Transverse colon (tissue), 4 donors: ENCODE data around the gene GNB1L. TPM values are rescaled to one million over a fixed set of nuclear protein-coding genes. Genes with fewer than 3 reads are reported as not detected.

Source experiments
- DNase-seq: peaks from one replicate; pipeline ENCODE4 v3.0.0-alpha.2; 2019
- H3K27ac ChIP-seq, 4 donors: fragments of 200-600 bp; sonication (generic); 2 replicates each; pipeline ENCODE4 v1.5.1; 2016 to 2018; ENCODE audit warnings: inconsistent platforms in 4 of 4
- H3K27me3 ChIP-seq: fragments of 200-600 bp; sonication (generic); 2 replicates; pipeline ENCODE4 v1.5.1; 2017; ENCODE audit warnings: inconsistent platforms
- H3K36me3 ChIP-seq, 4 donors: fragments of 200-600 bp; sonication (generic); 2 replicates each; pipeline ENCODE4 v1.5.1; 2017 to 2019; ENCODE audit warnings: inconsistent platforms in 4 of 4
- H3K4me1 ChIP-seq, 4 donors: fragments of 200-600 bp; sonication (generic); 2 replicates each; pipeline ENCODE4 v1.5.1; 2017 to 2020; ENCODE audit warnings: inconsistent platforms in 4 of 4
- H3K4me3 ChIP-seq, 4 donors: fragments of 200-600 bp; sonication (generic); 1 replicate in 1 of 4; 2 replicates in 3 of 4; pipeline versions ENCODE4 v1.5.1 to v1.6.1; 2017 to 2019; ENCODE audit warnings: inconsistent platforms in 4 of 4
- H3K9me3 ChIP-seq, 2 donors: fragments of 200-600 bp; sonication (generic); 2 replicates each; pipeline ENCODE4 v1.5.1; 2017 to 2019; ENCODE audit warnings: inconsistent platforms in 2 of 2
- CTCF ChIP-seq, 5 experiments: fragments of 200-600 bp in 3 of 5; fragments of 450-650 bp in 2 of 5; sonication (generic) in 3 of 5; IDR thresholded peaks; 1 replicate in 2 of 5; 2 replicates in 3 of 5; pipeline ENCODE4 v1.5.1; 2016 to 2017; ENCODE audit warnings: antibody characterized with exemption in 5 of 5, inconsistent platforms in 3 of 5, mild to moderate bottlenecking in 2 of 5, moderate library complexity in 1 of 5
- EP300 ChIP-seq: sonication (generic); formaldehyde crosslinking; IDR thresholded peaks from one replicate; pipeline ENCODE4 v1.6.1; 2017; ENCODE audit warnings: antibody characterized with exemption, low read depth
- POLR2A ChIP-seq: fragments of 450-650 bp; IDR thresholded peaks from one replicate; pipeline ENCODE4 v1.6.1; 2016; ENCODE audit warnings: antibody characterized with exemption, mild to moderate bottlenecking, moderate library complexity
- POLR2AphosphoS5 ChIP-seq, 3 donors: sonication (generic); formaldehyde crosslinking; IDR thresholded peaks; one replicate each; pipeline ENCODE4 v1.6.1; 2016; ENCODE audit warnings: antibody characterized with exemption in 3 of 3
- WGBS, 2 donors: methylation state at CpG; one replicate each; pipeline ENCODE4 v1.1.5; 2018; ENCODE audit warnings: low coverage in 1 of 2; 5-methylcytosine and 5-hydroxymethylcytosine counted together
- in situ Hi-C, 4 donors: fragments of 200-750 bp; cut with MboI; loops; one replicate each; pipeline versions ENCODE4 v1.15.0 to v1.15.1; 2017; ENCODE audit warnings: low sequenced_read_pairs in 3 of 4, low pct_ligation_motif_present in 1 of 4, low pct_unique_long_range_greater_than_20kb in 1 of 4
- intact Hi-C: fragments of 100-400 bp; cut with DNase I; formaldehyde crosslinking; loops from one replicate; pipeline ENCODE4 v1.15.1; 2023; ENCODE audit warnings: low total_unique reads
- total RNA-seq, 4 donors: library from RNA; depleted of rRNA; stranded (reverse); fragments of >200 nt; gene quantifications; one replicate each; pipeline ENCODE4 v1.1.0, GENCODE V29; 2016

The GNB1L gene
- total RNA-seq, 4 donors from 2014 or later: 0.80 to 4.8 (median 2.8) TPM

GRCh38 chr22:19809741-19810140 lies 44.9 kb downstream of the GNB1L start:
- in situ Hi-C loops: no loop called here
- 97 to 100% methylated on average over 1 to 3 of the region's 3 CpGs for WGBS, 2 donors

DNA sequence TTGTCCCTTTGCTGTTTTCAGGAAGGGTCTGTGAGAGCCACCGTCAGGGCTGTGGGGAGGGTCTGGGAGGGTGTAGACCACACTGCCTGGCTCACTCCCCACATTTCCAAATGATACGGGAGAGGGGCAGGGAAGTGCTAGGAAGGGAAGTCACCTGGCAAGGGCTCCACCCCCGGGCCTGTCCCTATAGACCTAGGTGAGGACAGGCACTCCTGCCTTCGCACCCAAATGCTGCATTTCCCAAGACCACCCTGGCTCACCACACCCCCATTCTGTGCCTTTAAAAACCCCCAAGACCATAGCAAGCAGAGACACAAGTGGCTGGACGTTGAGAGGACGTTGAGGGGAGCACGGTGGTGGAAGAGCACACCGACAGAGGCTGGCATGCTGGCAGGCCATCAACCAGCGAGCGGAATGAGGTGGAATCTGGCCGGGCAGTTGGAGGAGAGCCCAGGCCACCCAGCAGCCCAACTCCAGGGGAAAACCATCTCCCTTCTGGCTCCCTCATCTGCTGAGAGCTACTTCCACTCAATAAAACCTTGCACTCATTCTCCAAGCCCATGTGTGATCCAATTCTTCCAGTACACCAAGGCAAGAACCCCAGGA lies 45.7 kb downstream of the GNB1L start:
- no peak overlapping the region for H3K27ac ChIP-seq
- H3K36me3 ChIP-seq: no peaks in the 10 kb centered on the region
- in situ Hi-C loops (no loop called here), intact Hi-C loops (no loop called here)
- WGBS, 2 donors: 78% methylated on average over 11 of the region's 11 CpGs; no CpG with 5 or more reads in 1 of the 2 donors
- no peaks in the 10 kb centered on the region for H3K27me3 ChIP-seq
- no peaks in the 10 kb centered on the region for H3K9me3 ChIP-seq
- TF ChIP-seq POLR2AphosphoS5 (IDR thresholded peaks at IDR 0.05) (no peak), POLR2A (no peak)
- no peak for DNase-seq
- no peak overlapping the region for H3K4me3 ChIP-seq
- peaks cover 0 to 11% (median 6%) of the 10 kb centered on the region in 4 donors for H3K4me1 ChIP-seq

More at GRCh38 chr22:19809741-19810140, 44.9 kb downstream of the GNB1L start:
- no peak overlapping the region for H3K4me3 ChIP-seq
- H3K9me3 ChIP-seq: no peaks in the 10 kb centered on the region
- DNase-seq: no peak
- no peak overlapping the region for H3K27ac ChIP-seq
- peaks cover 0 to 11% (median 6%) of the 10 kb centered on the region in 4 donors for H3K4me1 ChIP-seq
- intact Hi-C loops: no loop called here
- H3K27me3 ChIP-seq: no peaks in the 10 kb centered on the region
- TF ChIP-seq CTCF (IDR thresholded peaks at IDR 0.05) (no peak), POLR2A (no peak), EP300 (no peak), POLR2AphosphoS5 (IDR thresholded peaks at IDR 0.05) (no peak)
- H3K36me3 ChIP-seq: no peaks in the 10 kb centered on the region

GRCh38 chr22:19807914-19808872 lies 46.5 kb downstream of the GNB1L start:
- Histone ChIP-seq H3K27me3 (no peaks in the 10 kb centered on the region), H3K4me1 (peaks cover 0 to 11% (median 6%) of the 10 kb centered on the region in 4 donors), H3K9me3 (no peaks in the 10 kb centered on the region), H3K4me3 (no peak overlapping the region), H3K27ac (no peak overlapping the region), H3K36me3 (no peaks in the 10 kb centered on the region)
- no peak for DNase-seq
- 92 to 96% methylated on average over 5 to 20 of the region's 20 CpGs for WGBS, 2 donors
- intact Hi-C loops (no loop called here), in situ Hi-C loops (no loop called here)
- TF ChIP-seq CTCF (IDR thresholded peaks at IDR 0.05) (no peak), POLR2AphosphoS5 (IDR thresholded peaks at IDR 0.05) (no peak), EP300 (no peak), POLR2A (no peak)

GRCh38 chr22:19807161-19807913 lies 47.3 kb downstream of the GNB1L start:
- no peak for DNase-seq
- WGBS, 2 donors: 90% methylated on average over 15 of the region's 15 CpGs; no CpG with 5 or more reads in 1 of the 2 donors
- Histone ChIP-seq H3K4me1 (peaks cover 0 to 11% (median 6%) of the 10 kb centered on the region in 4 donors), H3K27me3 (no peaks in the 10 kb centered on the region), H3K9me3 (no peaks in the 10 kb centered on the region), H3K4me3 (no peak overlapping the region), H3K36me3 (no peaks in the 10 kb centered on the region), H3K27ac (no peak overlapping the region)
- TF ChIP-seq CTCF (IDR thresholded peaks at IDR 0.05) (no peak), POLR2AphosphoS5 (IDR thresholded peaks at IDR 0.05) (no peak), POLR2A (no peak), EP300 (no peak)
- intact Hi-C loops: no loop called here
- in situ Hi-C loops: no loop called here
